SU-DHL-6 (cell line): Measurements from ENCODE around the gene ISYNA1.

Experiments
- CTCF ChIP-seq: fragments of 200-600 bp; sonication (generic); IDR thresholded peaks from one replicate; pipeline ENCODE4 v1.5.1; 2017; ENCODE audit warnings: antibody characterized with exemption, mild to moderate bottlenecking, low read length, moderate library complexity; ENCODE audit not compliant: insufficient read depth, poor library complexity, severe bottlenecking
- EZH2phosphoT487 ChIP-seq: fragments of 200-600 bp; sonication (generic), shearing (Covaris generic); conservative IDR thresholded peaks from 2 replicates; pipeline ENCODE4 v1.6.1; 2018; ENCODE audit warnings: mild to moderate bottlenecking, antibody characterized with exemption, low read length, moderate library complexity, mixed read lengths

GRCh38 chr19:18480006-18480691 is 42.2 kb upstream of the ISYNA1 start:
- TF ChIP-seq CTCF, result no peak
- no peak for TF ChIP-seq EZH2phosphoT487
